ENCODE data around the gene PTBP3.

Gene PTBP3

GRCh38 chr9:112380825-112381221 is 47.4 kb upstream of the PTBP3 start:
- peak overlapping the region; percentile 76 for H2AFZ ChIP-seq (ENCODE audit: low read depth)
- no peaks in the 10 kb centered on the region for H4K20me1 ChIP-seq (ENCODE audit: insufficient read depth)
- H3K27ac ChIP-seq, result no peak overlapping the region
- no peaks in the 10 kb centered on the region for H3K36me3 ChIP-seq (ENCODE audit: insufficient read depth)
- H3K4me3 ChIP-seq (IDR thresholded peaks at IDR 0.05; ENCODE audit: insufficient read depth, low read depth, low read length), result no peak overlapping the region
- no peaks in the 10 kb centered on the region for H3K27me3 ChIP-seq (ENCODE audit: insufficient read depth, low read depth)
- peak overlapping the region; percentile 32; the same call in 1 of the 2 replicates for H3K9ac ChIP-seq
- no peak for TF ChIP-seq CTCF (conservative IDR thresholded peaks at IDR 0.05; ENCODE audit: low read depth, low read length)
- no peaks in the 10 kb centered on the region for H3K79me2 ChIP-seq (ENCODE audit: insufficient read depth, low read depth)
- peak overlapping the region; percentile 86 for H3K4me2 ChIP-seq
- peaks cover 17% of the 10 kb centered on the region for H3K4me1 ChIP-seq (ENCODE audit: low read depth, poor library complexity, severe bottlenecking)

GRCh38 chr9:112380102-112380824 is 46.8 kb upstream of the PTBP3 start, which contains the start of gene HSDL2:
HSDL2 (plus strand) TSS chr9:112380108; CDS start chr9:112380164, 56 bp downstream.
- peaks cover 17% of the 10 kb centered on the region for H3K4me1 ChIP-seq (ENCODE audit: low read depth, poor library complexity, severe bottlenecking)
- peak within 1 kb of the TSS; percentile 91 for H3K27ac ChIP-seq
- no peaks in the 10 kb centered on the region for H3K79me2 ChIP-seq (ENCODE audit: insufficient read depth, low read depth)

GRCh38 chr9:112379177-112380101 is 46.0 kb upstream of the PTBP3 start:
- peak overlapping the region; percentile 89 for H3K9ac ChIP-seq
- peaks cover 13% of the 10 kb centered on the region for H3K4me1 ChIP-seq (ENCODE audit: low read depth, poor library complexity, severe bottlenecking)
- H3K36me3 ChIP-seq (ENCODE audit: insufficient read depth), result no peaks in the 10 kb centered on the region
- H3K27ac ChIP-seq, result peak overlapping the region; percentile 91
- peak overlapping the region; percentile 87 for H3K4me2 ChIP-seq
- H4K20me1 ChIP-seq (ENCODE audit: insufficient read depth), result no peaks in the 10 kb centered on the region
- no peaks in the 10 kb centered on the region for H3K27me3 ChIP-seq (ENCODE audit: insufficient read depth, low read depth)
- no peaks in the 10 kb centered on the region for H3K79me2 ChIP-seq (ENCODE audit: insufficient read depth, low read depth)
- no peak for TF ChIP-seq CTCF (conservative IDR thresholded peaks at IDR 0.05; ENCODE audit: low read depth, low read length)
- no peak overlapping the region for H3K4me3 ChIP-seq (IDR thresholded peaks at IDR 0.05; ENCODE audit: insufficient read depth, low read depth, low read length)
- H2AFZ ChIP-seq (ENCODE audit: low read depth), result peak overlapping the region; percentile 98

More at GRCh38 chr9:112380102-112380824, 46.8 kb upstream of the PTBP3 start, which contains the start of gene HSDL2:
- H3K27me3 ChIP-seq (ENCODE audit: insufficient read depth, low read depth), result no peaks in the 10 kb centered on the region
- no peaks in the 10 kb centered on the region for H4K20me1 ChIP-seq (ENCODE audit: insufficient read depth)
- peak within 1 kb of the TSS; percentile 98 for H2AFZ ChIP-seq (ENCODE audit: low read depth)
- peak within 1 kb of the TSS; percentile 87 for H3K4me2 ChIP-seq
- H3K9ac ChIP-seq, result peak within 1 kb of the TSS; percentile 89
- no peak within 1 kb of the TSS for H3K4me3 ChIP-seq (IDR thresholded peaks at IDR 0.05; ENCODE audit: insufficient read depth, low read depth, low read length)
- no peak for TF ChIP-seq CTCF (conservative IDR thresholded peaks at IDR 0.05; ENCODE audit: low read depth, low read length)
- H3K36me3 ChIP-seq (ENCODE audit: insufficient read depth), result no peaks in the 10 kb centered on the region

- peaks cover 13% of the 10 kb centered on the region for H3K4me1 ChIP-seq (ENCODE audit: low read depth, poor library complexity, severe bottlenecking)
- peak overlapping the region; percentile 89 for H3K9ac ChIP-seq
- peak overlapping the region; percentile 91 for H3K27ac ChIP-seq
- no peaks in the 10 kb centered on the region for H3K36me3 ChIP-seq (ENCODE audit: insufficient read depth)
- peak overlapping the region; percentile 87 for H3K4me2 ChIP-seq
- peak overlapping the region; percentile 98 for H2AFZ ChIP-seq (ENCODE audit: low read depth)
- no peak overlapping the region for H3K4me3 ChIP-seq (IDR thresholded peaks at IDR 0.05; ENCODE audit: insufficient read depth, low read depth, low read length)
- TF ChIP-seq CTCF (conservative IDR thresholded peaks at IDR 0.05; ENCODE audit: low read depth, low read length), result no peak
- no peaks in the 10 kb centered on the region for H3K27me3 ChIP-seq (ENCODE audit: insufficient read depth, low read depth)
- no peaks in the 10 kb centered on the region for H3K79me2 ChIP-seq (ENCODE audit: insufficient read depth, low read depth)
- no peaks in the 10 kb centered on the region for H4K20me1 ChIP-seq (ENCODE audit: insufficient read depth)
Observed at GRCh38 chr9:112378328-112379176, 45.1 kb upstream of the PTBP3 start.
